Right lobe of liver (tissue), 4 donors: ENCODE data around the gene DNPH1.

Source experiments
- POLR2A ChIP-seq: fragments of 450-650 bp; IDR thresholded peaks from one replicate; pipeline ENCODE4 v1.6.1; 2017; ENCODE audit warnings: antibody characterized with exemption, mild to moderate bottlenecking
- TF ChIP-seq, protein P1 (sequence below), 4 donors: fragments of 200-600 bp in 3 of 4; fragments of 450-650 bp in 1 of 4; IDR thresholded peaks; one replicate each; pipeline versions ENCODE4 v1.5.1 to v1.8.0; 2016 to 2022; ENCODE audit warnings: antibody characterized with exemption in 4 of 4, mild to moderate bottlenecking in 2 of 4
- donor health status: DM: no; HTN: no; CAD: no.
- donor health status: DM: no; HTN: no; CAD: no.
- donor health status: DM: no; HTN: yes; CAD: no.

GRCh38 chr6:43180985-43181384, 48.3 kb downstream of the DNPH1 start:
- TF ChIP-seq, protein P1, sequence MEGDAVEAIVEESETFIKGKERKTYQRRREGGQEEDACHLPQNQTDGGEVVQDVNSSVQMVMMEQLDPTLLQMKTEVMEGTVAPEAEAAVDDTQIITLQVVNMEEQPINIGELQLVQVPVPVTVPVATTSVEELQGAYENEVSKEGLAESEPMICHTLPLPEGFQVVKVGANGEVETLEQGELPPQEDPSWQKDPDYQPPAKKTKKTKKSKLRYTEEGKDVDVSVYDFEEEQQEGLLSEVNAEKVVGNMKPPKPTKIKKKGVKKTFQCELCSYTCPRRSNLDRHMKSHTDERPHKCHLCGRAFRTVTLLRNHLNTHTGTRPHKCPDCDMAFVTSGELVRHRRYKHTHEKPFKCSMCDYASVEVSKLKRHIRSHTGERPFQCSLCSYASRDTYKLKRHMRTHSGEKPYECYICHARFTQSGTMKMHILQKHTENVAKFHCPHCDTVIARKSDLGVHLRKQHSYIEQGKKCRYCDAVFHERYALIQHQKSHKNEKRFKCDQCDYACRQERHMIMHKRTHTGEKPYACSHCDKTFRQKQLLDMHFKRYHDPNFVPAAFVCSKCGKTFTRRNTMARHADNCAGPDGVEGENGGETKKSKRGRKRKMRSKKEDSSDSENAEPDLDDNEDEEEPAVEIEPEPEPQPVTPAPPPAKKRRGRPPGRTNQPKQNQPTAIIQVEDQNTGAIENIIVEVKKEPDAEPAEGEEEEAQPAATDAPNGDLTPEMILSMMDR (IDR thresholded peaks at IDR 0.05), result no peak
- no peak for TF ChIP-seq POLR2A
